NCI-H2081 (cell line): ENCODE data around the gene DUOX2.
A peak's percentile ranks its signal among the peaks of the same experiment; 100 is the strongest.

Experiments
- DNase-seq, 2 experiments: peaks; one replicate each; lab custom pipeline; 2025; lab: John Stamatoyannopoulos, UW

The DUOX2 gene

DNA sequence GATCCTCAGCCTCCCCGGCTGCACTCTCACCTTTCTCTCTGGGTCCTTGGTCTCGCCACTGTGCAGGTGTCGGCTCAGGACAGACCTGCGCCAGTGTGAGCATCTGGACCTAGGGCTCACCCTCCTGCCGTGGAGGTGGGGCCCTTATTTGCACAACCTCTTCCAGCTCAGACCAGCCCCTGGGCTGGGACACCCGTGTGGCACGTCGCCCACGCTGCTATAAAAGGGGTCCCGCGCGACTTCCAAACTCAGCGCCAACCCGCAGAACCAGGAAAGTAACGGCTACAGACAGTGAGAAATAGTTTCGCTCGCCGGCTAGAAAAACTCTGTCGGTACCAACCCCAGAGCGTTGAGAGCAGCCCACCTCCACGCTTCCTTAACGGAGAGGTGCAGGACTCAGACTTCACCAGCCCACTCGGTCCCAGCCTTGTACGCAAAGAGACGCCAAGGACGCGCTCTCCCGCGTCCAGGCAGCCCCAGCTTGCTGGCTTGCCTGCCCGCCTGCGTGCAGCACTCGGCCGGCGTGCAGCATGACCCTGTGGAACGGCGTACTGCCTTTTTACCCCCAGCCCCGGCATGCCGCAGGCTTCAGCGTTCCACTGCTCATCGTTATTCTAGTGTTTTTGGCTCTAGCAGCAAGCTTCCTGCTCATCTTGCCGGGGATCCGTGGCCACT, at the start of gene DUOX2, which contains the start of gene DUOXA2:
TSS of gene DUOX2 (minus strand) at position 97 of the 675 bp plus-strand sequence. CDS start 761 bp downstream, outside the sequence.
TSS of gene DUOXA2 (plus strand) at position 251 of the 675 bp plus-strand sequence. CDS start at position 531, 280 bp downstream.
- DNase-seq: peak in 1 of 2 experiments; percentile 5

DNA sequence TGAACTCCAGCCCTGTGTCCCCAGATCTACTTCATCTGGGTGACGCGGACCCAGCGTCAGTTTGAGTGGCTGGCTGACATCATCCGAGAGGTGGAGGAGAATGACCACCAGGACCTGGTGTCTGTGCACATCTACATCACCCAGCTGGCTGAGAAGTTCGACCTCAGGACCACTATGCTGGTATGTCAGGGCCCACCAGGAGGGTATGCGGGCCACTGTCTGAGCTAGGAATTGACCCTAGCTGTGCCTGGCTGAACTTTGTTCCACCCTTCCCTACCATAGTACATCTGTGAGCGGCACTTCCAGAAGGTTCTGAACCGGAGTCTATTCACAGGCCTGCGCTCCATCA, 49.5 kb upstream of the DUOX2 start:
- no peak for DNase-seq

GRCh38 chr15:45162771-45163507, 49.0 kb upstream of the DUOX2 start:
- DNase-seq: peak; percentile 73 to 74

DNA sequence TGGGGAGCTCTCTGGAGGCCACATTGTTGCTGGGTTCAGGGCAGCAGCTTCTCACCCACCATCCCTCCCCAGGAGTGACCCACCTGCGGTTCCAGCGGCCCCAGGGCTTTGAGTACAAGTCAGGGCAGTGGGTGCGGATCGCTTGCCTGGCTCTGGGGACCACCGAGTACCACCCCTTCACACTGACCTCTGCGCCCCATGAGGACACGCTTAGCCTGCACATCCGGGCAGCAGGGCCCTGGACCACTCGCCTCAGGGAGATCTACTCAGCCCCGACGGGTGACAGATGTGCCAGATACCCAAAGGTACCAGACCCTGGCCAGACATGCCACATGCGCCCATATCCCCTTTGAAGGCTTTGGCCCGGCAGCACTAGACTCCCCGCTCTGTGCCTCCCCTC, 47.7 kb upstream of the DUOX2 start:
- DNase-seq: no peak

DNA sequence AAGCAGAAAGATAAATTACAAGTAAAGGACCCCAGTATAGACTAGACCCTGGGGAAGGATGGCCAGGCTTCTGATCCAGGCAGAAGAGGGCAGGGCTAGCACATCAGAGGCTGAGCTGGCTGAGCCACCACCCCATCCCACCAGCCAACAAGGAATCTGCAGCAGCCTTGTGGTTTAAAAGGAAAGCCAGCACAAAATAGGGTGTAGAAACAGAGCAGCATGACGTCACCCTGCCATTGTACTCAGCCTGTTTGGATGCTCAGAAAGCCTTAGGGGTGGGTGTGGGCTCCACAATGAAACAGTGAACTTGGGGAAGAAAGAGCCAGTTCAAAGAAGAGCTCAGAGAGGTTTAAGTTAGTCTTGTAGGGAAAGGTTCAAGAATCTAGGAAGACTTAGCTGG, 44.0 kb upstream of the DUOX2 start:
- no peak for DNase-seq

- DNase-seq: no peak
Observed at GRCh38 chr15:45156744-45157455, 42.9 kb upstream of the DUOX2 start.

GRCh38 chr15:45155739-45156138, 41.8 kb upstream of the DUOX2 start:
- no peak for DNase-seq

GRCh38 chr15:45151998-45152828, 38.2 kb upstream of the DUOX2 start:
- no peak for DNase-seq

DNA sequence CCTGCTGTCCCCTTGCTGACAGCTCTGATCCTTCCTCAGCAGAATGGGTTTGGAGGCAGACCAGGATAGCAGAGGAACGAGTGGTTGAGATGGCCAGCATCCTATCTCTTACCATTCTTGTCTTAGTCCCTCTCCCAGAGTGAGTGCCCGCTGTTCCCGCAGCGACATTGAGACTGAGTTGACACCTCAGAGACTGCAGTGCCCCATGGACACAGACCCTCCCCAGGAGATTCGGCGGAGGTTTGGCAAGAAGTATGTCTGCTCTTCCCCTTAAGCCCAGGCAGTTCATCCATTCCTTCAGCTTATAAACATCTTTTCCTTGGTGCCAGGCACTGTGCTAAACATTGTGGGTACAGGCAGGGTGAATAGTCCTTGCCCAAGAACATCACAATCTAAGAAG, 37.0 kb upstream of the DUOX2 start:
- DNase-seq: no peak

DNA sequence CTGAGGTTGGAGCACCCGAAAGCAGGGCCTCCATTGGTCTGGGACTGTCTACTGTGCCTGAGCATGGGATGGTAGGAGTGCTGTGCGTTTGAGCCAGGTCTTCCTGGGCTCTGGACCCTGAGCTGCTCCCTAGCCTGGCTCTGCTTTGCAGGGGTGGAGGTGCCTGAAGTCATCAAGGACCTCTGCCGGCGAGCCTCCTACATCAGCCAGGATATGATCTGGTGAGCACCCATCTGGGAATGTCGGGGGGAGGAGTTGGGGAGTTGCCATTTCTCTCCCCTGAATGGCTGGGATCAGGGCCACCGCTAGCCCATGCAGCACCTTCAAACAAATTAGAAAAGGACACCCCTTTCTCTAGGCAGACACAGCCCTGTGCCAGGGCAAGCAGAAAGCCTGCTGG, 36.5 kb upstream of the DUOX2 start:
- no peak for DNase-seq

GRCh38 chr15:45149060-45149459, 35.1 kb upstream of the DUOX2 start:
- no peak for DNase-seq

DNA sequence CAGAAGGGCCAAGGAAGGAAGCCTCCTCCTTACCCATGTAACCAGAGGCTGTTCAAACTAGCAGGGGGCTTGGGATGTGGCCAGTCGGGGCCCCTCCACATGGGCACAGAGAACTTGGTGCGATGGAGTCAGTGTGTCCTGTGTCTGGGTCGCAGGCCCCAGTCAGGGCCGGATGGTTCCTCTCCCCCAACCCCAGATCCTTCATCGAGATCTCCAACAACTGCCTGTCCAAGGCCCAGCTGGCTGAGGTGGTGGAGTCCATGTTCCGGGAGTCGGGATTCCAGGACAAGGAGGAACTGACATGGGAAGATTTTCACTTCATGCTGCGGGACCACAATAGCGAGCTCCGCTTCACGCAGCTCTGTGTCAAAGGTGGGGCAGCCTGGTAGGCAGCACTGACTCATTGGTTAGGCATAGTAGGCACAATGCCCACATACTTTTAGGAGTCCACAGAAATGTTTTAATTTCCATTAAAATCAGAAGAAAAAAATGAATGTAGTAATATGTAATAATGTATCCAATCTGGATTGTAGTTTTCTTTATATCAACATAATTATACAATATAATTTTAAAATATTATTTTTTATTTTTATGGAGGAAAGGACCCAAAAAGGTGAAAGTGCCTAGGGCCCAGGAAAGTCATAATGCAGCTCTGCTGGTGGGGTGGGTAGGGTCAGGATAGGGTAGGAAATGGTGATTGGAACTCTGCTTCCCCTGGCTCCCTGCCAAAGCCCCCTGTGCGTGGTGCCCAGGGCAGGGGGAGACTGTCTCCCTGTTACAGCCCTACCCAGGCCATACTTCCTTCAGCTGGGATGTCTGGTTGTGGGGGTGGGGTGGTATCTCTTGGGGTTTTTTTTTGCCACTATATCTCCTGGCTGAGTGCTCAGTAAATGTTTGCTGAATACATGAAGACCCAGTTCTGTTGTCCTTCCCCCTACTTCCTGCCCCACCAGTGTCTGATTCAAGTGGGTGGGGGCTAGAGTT, 34.4 kb upstream of the DUOX2 start:
- DNase-seq: no peak

GRCh38 chr15:45147606-45148005, 33.6 kb upstream of the DUOX2 start:
- no peak for DNase-seq

DNA sequence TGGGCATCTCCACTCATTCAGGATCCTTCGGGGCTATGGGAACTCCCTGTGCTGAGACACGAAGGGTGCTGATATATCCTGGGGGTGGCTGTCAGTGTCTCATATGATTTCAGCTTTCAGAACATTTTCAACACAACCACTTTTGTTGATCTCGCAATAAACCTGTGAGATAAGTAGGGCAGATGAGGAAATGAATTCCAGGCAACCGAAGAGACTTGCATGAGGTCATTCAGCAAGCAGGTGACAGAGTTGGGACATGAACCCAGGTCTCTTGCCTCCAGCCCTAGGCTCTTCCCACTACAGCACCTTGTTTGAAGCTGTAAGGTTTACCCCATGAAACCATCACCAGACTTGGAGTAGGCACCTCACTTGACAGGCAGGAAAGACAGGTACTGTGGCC, 32.4 kb upstream of the DUOX2 start:
- no peak for DNase-seq

DNA sequence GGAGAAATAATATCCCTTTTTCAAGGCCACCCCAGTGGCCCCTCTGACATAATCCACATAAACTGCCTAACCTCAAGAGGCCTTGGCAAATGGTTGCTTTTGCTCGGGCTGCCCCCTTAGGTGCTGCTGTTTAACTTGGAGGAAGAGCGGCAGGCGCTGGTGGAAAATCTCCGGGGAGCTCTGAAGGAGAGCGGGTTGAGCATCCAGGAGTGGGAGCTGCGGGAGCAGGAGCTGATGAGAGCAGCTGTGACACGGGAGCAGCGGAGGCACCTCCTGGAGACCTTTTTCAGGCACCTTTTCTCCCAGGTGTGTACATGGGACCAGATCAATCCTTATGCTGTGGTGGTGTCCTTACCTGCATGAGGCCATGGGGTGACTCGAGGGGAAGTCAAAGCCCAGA, 30.8 kb upstream of the DUOX2 start:
- no peak for DNase-seq

GRCh38 chr15:45143946-45144345, 30.0 kb upstream of the DUOX2 start:
- no peak for DNase-seq

GRCh38 chr15:45143056-45143455, 29.1 kb upstream of the DUOX2 start:
- no peak for DNase-seq

DNA sequence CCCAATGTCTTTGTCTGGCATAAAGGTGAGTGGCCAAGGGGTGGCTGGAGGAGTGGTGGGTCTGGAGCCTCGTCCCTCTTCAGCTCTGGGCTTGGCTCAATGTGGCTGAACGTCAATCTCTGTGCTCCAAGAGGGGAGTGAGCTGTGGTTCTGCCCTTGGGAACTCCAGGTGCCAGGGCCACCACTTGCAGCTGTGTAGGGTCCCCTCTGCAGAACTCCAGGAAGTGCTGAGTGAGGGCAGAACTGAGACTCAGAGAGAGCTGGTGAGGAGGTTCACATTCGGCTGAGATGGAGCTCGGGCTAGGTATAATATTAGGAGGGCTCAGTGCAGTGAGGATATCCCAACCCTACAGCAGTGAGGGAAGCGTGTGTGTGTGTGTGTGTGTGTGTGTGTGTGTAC, 27.4 kb upstream of the DUOX2 start:
- no peak for DNase-seq

DNA sequence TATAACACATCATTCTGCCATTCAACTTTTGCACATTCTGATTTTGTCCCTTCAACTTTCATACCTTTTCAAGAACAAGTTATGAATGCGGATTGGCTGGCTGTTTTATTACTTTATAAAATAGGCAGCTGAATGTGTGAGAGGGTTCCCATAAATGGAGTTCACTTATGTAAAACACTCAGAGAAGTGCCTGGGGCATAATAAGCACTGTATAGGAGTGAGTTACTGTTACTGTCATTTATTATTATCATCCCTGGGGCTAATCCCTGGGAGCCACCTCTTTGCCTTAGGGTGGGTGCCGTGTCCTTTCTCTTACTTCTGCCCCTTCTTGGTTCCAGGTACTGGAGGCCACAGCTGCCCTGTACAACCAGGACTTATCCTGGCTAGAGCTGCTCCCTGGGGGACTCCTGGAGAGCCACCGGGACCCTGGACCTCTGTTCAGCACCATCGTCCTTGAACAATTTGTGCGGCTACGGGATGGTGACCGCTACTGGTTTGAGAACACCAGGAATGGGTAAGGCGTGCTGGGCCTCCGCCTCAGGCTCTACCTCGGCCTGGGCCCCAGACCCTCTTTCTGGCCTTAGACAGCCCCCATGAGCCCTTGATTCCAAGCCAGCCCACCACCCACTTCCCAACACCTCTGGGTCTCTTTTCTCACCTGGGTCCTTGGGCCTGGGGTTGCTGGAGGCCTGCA, 26.7 kb upstream of the DUOX2 start:
- DNase-seq: no peak

DNA sequence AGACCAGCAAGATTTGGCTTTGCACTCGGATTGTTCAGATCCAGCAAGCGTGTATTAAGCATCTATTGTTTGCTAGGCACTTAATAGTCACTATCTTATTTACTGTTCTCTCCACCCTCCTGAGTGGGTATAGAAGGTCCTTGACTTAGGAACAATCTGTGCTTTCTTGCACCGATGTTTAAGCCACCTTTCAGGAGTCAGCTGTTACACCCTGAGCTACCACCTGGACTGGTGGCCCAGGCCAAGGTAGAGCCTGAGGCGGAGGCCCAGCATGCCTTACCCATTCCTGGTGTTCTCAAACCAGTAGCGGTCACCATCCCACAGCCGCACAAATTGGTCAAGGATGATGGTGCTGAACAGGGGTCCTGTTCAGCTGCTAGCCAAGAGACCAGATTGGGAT, 25.8 kb upstream of the DUOX2 start:
- DNase-seq: no peak
